ENCODE data around the gene CLNK. TPM values are rescaled to one million over a fixed set of nuclear protein-coding genes. Genes with fewer than 3 reads are reported as not detected.

CLNK gene
- total and polyA plus RNA-seq, 2 of the 8 experiments (the other 6 are each of a cell fraction or from before 2014, with no cell fraction given): not detected

DNA sequence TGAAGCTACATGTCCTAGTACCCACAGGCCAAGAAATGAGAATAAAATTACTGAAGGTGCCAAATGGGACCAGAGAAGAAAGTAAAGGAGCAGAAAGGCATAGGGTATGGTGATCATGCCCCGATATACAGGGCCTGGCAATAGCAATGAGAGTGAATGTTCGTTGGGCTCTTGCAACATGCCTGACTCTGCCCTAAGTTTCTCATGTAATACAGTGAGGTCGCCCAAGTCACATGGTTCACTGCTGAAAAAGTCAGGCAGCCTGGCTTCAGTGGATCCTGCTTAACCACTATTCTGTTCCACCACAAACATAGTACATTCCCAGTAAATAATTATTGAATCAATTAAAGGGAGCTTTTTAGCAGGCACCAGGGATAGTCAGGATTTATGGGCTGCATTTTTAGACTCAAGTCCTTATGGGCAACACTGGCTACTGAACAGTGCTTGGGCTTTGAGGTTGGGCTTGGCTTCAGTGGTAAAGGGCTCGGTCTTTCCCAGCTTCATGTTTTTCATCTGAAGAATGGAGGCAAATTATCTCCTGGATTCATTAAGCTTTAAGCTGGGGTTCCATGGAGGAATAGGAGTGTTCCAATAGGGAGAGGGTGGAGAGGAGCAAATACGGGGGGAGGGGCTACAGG lies 160.3 kb downstream of the CLNK start (continued):
- TF ChIP-seq, protein P1, sequence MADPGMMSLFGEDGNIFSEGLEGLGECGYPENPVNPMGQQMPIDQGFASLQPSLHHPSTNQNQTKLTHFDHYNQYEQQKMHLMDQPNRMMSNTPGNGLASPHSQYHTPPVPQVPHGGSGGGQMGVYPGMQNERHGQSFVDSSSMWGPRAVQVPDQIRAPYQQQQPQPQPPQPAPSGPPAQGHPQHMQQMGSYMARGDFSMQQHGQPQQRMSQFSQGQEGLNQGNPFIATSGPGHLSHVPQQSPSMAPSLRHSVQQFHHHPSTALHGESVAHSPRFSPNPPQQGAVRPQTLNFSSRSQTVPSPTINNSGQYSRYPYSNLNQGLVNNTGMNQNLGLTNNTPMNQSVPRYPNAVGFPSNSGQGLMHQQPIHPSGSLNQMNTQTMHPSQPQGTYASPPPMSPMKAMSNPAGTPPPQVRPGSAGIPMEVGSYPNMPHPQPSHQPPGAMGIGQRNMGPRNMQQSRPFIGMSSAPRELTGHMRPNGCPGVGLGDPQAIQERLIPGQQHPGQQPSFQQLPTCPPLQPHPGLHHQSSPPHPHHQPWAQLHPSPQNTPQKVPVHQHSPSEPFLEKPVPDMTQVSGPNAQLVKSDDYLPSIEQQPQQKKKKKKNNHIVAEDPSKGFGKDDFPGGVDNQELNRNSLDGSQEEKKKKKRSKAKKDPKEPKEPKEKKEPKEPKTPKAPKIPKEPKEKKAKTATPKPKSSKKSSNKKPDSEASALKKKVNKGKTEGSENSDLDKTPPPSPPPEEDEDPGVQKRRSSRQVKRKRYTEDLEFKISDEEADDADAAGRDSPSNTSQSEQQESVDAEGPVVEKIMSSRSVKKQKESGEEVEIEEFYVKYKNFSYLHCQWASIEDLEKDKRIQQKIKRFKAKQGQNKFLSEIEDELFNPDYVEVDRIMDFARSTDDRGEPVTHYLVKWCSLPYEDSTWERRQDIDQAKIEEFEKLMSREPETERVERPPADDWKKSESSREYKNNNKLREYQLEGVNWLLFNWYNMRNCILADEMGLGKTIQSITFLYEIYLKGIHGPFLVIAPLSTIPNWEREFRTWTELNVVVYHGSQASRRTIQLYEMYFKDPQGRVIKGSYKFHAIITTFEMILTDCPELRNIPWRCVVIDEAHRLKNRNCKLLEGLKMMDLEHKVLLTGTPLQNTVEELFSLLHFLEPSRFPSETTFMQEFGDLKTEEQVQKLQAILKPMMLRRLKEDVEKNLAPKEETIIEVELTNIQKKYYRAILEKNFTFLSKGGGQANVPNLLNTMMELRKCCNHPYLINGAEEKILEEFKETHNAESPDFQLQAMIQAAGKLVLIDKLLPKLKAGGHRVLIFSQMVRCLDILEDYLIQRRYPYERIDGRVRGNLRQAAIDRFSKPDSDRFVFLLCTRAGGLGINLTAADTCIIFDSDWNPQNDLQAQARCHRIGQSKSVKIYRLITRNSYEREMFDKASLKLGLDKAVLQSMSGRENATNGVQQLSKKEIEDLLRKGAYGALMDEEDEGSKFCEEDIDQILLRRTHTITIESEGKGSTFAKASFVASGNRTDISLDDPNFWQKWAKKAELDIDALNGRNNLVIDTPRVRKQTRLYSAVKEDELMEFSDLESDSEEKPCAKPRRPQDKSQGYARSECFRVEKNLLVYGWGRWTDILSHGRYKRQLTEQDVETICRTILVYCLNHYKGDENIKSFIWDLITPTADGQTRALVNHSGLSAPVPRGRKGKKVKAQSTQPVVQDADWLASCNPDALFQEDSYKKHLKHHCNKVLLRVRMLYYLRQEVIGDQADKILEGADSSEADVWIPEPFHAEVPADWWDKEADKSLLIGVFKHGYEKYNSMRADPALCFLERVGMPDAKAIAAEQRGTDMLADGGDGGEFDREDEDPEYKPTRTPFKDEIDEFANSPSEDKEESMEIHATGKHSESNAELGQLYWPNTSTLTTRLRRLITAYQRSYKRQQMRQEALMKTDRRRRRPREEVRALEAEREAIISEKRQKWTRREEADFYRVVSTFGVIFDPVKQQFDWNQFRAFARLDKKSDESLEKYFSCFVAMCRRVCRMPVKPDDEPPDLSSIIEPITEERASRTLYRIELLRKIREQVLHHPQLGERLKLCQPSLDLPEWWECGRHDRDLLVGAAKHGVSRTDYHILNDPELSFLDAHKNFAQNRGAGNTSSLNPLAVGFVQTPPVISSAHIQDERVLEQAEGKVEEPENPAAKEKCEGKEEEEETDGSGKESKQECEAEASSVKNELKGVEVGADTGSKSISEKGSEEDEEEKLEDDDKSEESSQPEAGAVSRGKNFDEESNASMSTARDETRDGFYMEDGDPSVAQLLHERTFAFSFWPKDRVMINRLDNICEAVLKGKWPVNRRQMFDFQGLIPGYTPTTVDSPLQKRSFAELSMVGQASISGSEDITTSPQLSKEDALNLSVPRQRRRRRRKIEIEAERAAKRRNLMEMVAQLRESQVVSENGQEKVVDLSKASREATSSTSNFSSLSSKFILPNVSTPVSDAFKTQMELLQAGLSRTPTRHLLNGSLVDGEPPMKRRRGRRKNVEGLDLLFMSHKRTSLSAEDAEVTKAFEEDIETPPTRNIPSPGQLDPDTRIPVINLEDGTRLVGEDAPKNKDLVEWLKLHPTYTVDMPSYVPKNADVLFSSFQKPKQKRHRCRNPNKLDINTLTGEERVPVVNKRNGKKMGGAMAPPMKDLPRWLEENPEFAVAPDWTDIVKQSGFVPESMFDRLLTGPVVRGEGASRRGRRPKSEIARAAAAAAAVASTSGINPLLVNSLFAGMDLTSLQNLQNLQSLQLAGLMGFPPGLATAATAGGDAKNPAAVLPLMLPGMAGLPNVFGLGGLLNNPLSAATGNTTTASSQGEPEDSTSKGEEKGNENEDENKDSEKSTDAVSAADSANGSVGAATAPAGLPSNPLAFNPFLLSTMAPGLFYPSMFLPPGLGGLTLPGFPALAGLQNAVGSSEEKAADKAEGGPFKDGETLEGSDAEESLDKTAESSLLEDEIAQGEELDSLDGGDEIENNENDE (IDR thresholded peaks at IDR 0.05; ENCODE audit: insufficient replicate concordance, low read length): no peak
